ENCODE data around the gene FSIP1.

GRCh38 chr15:39628144-39628508 lies 154.5 kb downstream of the FSIP1 start:
- TF ChIP-seq, protein P1, sequence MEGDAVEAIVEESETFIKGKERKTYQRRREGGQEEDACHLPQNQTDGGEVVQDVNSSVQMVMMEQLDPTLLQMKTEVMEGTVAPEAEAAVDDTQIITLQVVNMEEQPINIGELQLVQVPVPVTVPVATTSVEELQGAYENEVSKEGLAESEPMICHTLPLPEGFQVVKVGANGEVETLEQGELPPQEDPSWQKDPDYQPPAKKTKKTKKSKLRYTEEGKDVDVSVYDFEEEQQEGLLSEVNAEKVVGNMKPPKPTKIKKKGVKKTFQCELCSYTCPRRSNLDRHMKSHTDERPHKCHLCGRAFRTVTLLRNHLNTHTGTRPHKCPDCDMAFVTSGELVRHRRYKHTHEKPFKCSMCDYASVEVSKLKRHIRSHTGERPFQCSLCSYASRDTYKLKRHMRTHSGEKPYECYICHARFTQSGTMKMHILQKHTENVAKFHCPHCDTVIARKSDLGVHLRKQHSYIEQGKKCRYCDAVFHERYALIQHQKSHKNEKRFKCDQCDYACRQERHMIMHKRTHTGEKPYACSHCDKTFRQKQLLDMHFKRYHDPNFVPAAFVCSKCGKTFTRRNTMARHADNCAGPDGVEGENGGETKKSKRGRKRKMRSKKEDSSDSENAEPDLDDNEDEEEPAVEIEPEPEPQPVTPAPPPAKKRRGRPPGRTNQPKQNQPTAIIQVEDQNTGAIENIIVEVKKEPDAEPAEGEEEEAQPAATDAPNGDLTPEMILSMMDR (IDR thresholded peaks at IDR 0.05) = peak in 4 of 5 experiments; percentile 10 to 52 (median 33)
- TF ChIP-seq EP300 (IDR thresholded peaks at IDR 0.05; ENCODE audit: low read depth) (no peak), POLR2AphosphoS5 (IDR thresholded peaks at IDR 0.05) (no peak), POLR2A (IDR thresholded peaks at IDR 0.05) (no peak)
